Panc1 (cell line): ENCODE data around the gene OPHN1. TPM values are rescaled to one million over a fixed set of nuclear protein-coding genes. Genes with fewer than 3 reads are reported as not detected.

ENCODE experiments used
- ATAC-seq: fragments of 200-7000 bp; cut with Tn5 transposase; 2 replicates; pipeline ENCODE4 v1.9.1; 2020; ENCODE audit warnings: mild to moderate bottlenecking, moderate library complexity
- BruUV-seq: library from RNA; stranded (reverse); fragments of 400-500 nt; replicated peaks from 2 replicates; lab custom pipeline; 2021; lab: Mats Ljungman, UMichigan
- CTCF ChIA-PET: fragments of 300-600 bp; sonication (Branson Sonifier 250); formaldehyde crosslinking; loops from one replicate; lab custom pipeline; 2022; ENCODE audit warnings: antibody characterized with exemption; lab: Charles Lee
- POLR2A ChIA-PET: fragments of 300-600 bp; sonication (Branson Sonifier 250); formaldehyde crosslinking; loops from one replicate; lab custom pipeline; 2022; ENCODE audit warnings: antibody characterized with exemption; lab: Charles Lee
- DNase-seq: peaks from one replicate; pipeline ENCODE4 v3.0.0-alpha.2; 2010; ENCODE audit warnings: low read depth, low spot score
- H3K27ac ChIP-seq: 2 replicates; pipeline ENCODE4 v1.5.1; 2011; ENCODE audit warnings: mild to moderate bottlenecking, low read length, inconsistent platforms
- H3K27me3 ChIP-seq: fragments of 200-500 bp; sonication (Bioruptor generic); 2 replicates; pipeline ENCODE4 v1.6.0; 2014; ENCODE audit warnings: low read length, inconsistent platforms; ENCODE audit not compliant: control insufficient read depth, insufficient read depth
- H3K36me3 ChIP-seq: fragments of 200-500 bp; sonication (Bioruptor generic); 2 replicates; pipeline ENCODE4 v1.5.1; 2014; ENCODE audit warnings: inconsistent platforms, mild to moderate bottlenecking, low read length, moderate library complexity; ENCODE audit not compliant: control insufficient read depth, insufficient read depth
- H3K4me1 ChIP-seq: 2 replicates; pipeline ENCODE4 v1.5.1; 2011; ENCODE audit warnings: inconsistent platforms, mild to moderate bottlenecking, low read length, moderate library complexity; ENCODE audit not compliant: control insufficient read depth, insufficient read depth
- H3K4me3 ChIP-seq, 2 experiments: 2 replicates each; pipeline ENCODE4 v1.5.1; 2011 to 2012; ENCODE audit warnings: low read depth in 2 of 2, low read length in 2 of 2, mild to moderate bottlenecking in 2 of 2, inconsistent platforms in 1 of 2, moderate library complexity in 1 of 2
- H3K9me3 ChIP-seq: fragments of 200-500 bp; sonication (Bioruptor generic); 2 replicates; pipeline ENCODE4 v1.5.1; 2014; ENCODE audit warnings: low read depth, mild to moderate bottlenecking, inconsistent platforms, low read length, moderate library complexity; ENCODE audit not compliant: control insufficient read depth, insufficient read depth
- POLR2AphosphoS5 ChIP-seq: IDR thresholded peaks from 2 replicates; pipeline ENCODE4 v1.6.1; 2012; ENCODE audit warnings: mild to moderate bottlenecking, low read depth, low read length, moderate library complexity
- REST ChIP-seq, 2 experiments: IDR thresholded peaks; 2 replicates each; pipeline ENCODE4 v1.6.1; 2011 to 2012; ENCODE audit warnings: low read depth in 2 of 2, control low read depth in 1 of 2, low read length in 1 of 2, mild to moderate bottlenecking in 1 of 2, moderate library complexity in 1 of 2; ENCODE audit not compliant: insufficient read depth in 1 of 2
- SIN3A ChIP-seq: IDR thresholded peaks from 2 replicates; pipeline ENCODE4 v1.6.1; 2012; ENCODE audit warnings: low read depth, mild to moderate bottlenecking, low read length, moderate library complexity, borderline replicate concordance; ENCODE audit not compliant: insufficient read depth
- TCF7L2 ChIP-seq: IDR thresholded peaks from 2 replicates; pipeline ENCODE4 v1.6.1; 2011; ENCODE audit warnings: mild to moderate bottlenecking, low read depth, low read length, inconsistent platforms
- in situ Hi-C: cut with HindIII; loops from 2 replicates; pipeline ENCODE4 v1.10.0; 2016; ENCODE audit warnings: low sequenced_read_pairs, low pct_unique_long_range_greater_than_20kb
- intact Hi-C: fragments of 100-400 bp; cut with micrococcal nuclease; formaldehyde crosslinking; loops from one replicate; pipeline ENCODE4 v1.10.0; 2022; ENCODE audit not compliant: unreplicated experiment
- total RNA-seq: library from RNA; stranded (reverse); gene quantifications from one replicate; pipeline ENCODE4 v1.2.1, GENCODE V29; 2021; ENCODE audit not compliant: unreplicated experiment
- TF ChIP-seq, protein P1 (sequence below): fragments of 450-650 bp; IDR thresholded peaks from 2 replicates; pipeline ENCODE4 v1.5.1; 2017; ENCODE audit warnings: mild to moderate bottlenecking

OPHN1 gene
- total RNA-seq, 1 experiment from 2014 or later, result 8.8 TPM

DNA sequence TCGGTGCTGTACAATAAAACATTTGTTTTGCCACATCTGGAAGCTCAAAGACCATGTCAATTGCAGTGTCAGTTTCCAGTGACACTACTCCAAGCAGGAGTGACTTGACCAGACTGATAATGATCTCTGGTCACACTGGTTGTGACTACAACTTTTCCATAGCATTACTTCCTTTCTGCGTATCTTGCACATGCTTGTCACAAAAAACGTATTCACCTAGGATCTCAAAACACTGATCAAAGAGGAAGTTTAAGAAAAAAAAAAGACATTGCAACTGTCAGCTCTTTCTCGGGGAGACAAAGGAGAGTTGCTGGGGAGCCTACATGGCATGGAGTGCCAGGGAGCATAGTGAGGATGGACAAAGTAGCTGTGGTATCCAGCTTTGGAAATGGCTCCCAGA lies 60.6 kb downstream of the OPHN1 start:
- Histone ChIP-seq H3K27ac (no peak overlapping the region), H3K4me1 (no peaks in the 10 kb centered on the region), H3K9me3 (peaks cover 3% of the 10 kb centered on the region; the same call in 1 of the 2 replicates), H3K36me3 (no peaks in the 10 kb centered on the region), H3K27me3 (no peaks in the 10 kb centered on the region), H3K4me3 (no peak overlapping the region)
- in situ Hi-C loops (no loop called here), intact Hi-C loops (no loop called here)
- ChIA-PET CTCF (no interaction called here), POLR2A (no interaction called here)
- no peak for TF ChIP-seq TCF7L2
- TF ChIP-seq, protein P1, sequence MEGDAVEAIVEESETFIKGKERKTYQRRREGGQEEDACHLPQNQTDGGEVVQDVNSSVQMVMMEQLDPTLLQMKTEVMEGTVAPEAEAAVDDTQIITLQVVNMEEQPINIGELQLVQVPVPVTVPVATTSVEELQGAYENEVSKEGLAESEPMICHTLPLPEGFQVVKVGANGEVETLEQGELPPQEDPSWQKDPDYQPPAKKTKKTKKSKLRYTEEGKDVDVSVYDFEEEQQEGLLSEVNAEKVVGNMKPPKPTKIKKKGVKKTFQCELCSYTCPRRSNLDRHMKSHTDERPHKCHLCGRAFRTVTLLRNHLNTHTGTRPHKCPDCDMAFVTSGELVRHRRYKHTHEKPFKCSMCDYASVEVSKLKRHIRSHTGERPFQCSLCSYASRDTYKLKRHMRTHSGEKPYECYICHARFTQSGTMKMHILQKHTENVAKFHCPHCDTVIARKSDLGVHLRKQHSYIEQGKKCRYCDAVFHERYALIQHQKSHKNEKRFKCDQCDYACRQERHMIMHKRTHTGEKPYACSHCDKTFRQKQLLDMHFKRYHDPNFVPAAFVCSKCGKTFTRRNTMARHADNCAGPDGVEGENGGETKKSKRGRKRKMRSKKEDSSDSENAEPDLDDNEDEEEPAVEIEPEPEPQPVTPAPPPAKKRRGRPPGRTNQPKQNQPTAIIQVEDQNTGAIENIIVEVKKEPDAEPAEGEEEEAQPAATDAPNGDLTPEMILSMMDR, result no peak
- no peak for TF ChIP-seq SIN3A
- TF ChIP-seq REST (IDR thresholded peaks at IDR 0.05; ENCODE audit: insufficient read depth in 1 of 2, low read depth in 2 of 2, low read length in 1 of 2), result no peak
- TF ChIP-seq POLR2AphosphoS5, result no peak
- no peak for ATAC-seq
- DNase-seq, result no peak
- BruUV-seq, result no TSS peak

DNA sequence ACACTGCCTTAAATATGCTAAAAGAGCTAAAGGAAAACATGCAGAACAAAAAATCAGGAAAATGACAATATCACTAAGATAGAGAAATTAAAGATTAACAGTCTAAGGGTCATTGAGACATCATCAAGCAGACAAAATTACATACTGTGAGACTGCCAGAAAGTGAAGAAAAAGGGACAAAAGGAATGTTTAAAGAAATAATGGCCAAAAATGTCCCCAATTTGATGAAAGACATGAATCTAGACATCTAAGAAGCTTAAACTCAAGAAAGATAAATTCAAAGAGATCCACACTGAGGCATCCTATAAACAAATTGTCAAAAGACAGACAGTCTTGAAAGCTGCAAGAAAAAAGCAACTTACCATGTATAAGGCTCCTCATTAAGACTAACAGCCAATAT lies 63.7 kb downstream of the OPHN1 start:
- H3K36me3 ChIP-seq, result no peaks in the 10 kb centered on the region
- TF ChIP-seq SIN3A, result no peak
- no peak for TF ChIP-seq REST (IDR thresholded peaks at IDR 0.05; ENCODE audit: insufficient read depth in 1 of 2, low read depth in 2 of 2, low read length in 1 of 2)
- no peak for TF ChIP-seq POLR2AphosphoS5
- TF ChIP-seq, protein P1, result no peak
- no peak for TF ChIP-seq TCF7L2
- peaks cover 3% of the 10 kb centered on the region; the same call in 1 of the 2 replicates for H3K9me3 ChIP-seq
- no peaks in the 10 kb centered on the region for H3K4me1 ChIP-seq
- DNase-seq (no peak), ATAC-seq (no peak)
- intact Hi-C loops, result no loop called here
- POLR2A ChIA-PET, result no interaction called here
- no TSS peak for BruUV-seq
- H3K4me3 ChIP-seq, result no peak overlapping the region
- in situ Hi-C loops, result no loop called here
- H3K27ac ChIP-seq, result no peak overlapping the region
- H3K27me3 ChIP-seq, result no peaks in the 10 kb centered on the region
- CTCF ChIA-PET, result no interaction called here
